Osteoblast (primary cell): Measurements from ENCODE around the gene YES1. TPM values are rescaled to one million over a fixed set of nuclear protein-coding genes. Genes with fewer than 3 reads are reported as not detected.

Source experiments
- DNase-seq: peaks from one replicate; pipeline ENCODE4 v3.0.0; 2011; ENCODE audit warnings: low spot score, mixed read lengths; ENCODE audit not compliant: insufficient read length; ENCODE audit errors: missing footprints
- H2AFZ ChIP-seq: 2 replicates; pipeline ENCODE4 v1.6.0; 2011; ENCODE audit warnings: mild to moderate bottlenecking, low read length
- H3K27ac ChIP-seq: 2 replicates; pipeline ENCODE4 v1.5.1; 2011; ENCODE audit warnings: mild to moderate bottlenecking, low read depth, low read length, moderate library complexity
- H3K27me3 ChIP-seq: 2 replicates; pipeline ENCODE4 v1.6.0; 2012; ENCODE audit warnings: mild to moderate bottlenecking, control low read depth, inconsistent platforms, low read length, moderate library complexity; ENCODE audit not compliant: insufficient read depth
- H3K36me3 ChIP-seq: 2 replicates; pipeline ENCODE4 v1.5.1; 2011; ENCODE audit warnings: mild to moderate bottlenecking, low read length, control low read depth, moderate library complexity; ENCODE audit not compliant: insufficient read depth
- H3K4me1 ChIP-seq: 2 replicates; pipeline ENCODE4 v1.5.1; 2011; ENCODE audit warnings: mild to moderate bottlenecking, low read length, control low read depth, moderate library complexity; ENCODE audit not compliant: insufficient read depth
- H3K4me2 ChIP-seq: 2 replicates; pipeline ENCODE4 v1.6.0; 2011; ENCODE audit warnings: mild to moderate bottlenecking, low read length; ENCODE audit not compliant: insufficient read depth
- H3K4me3 ChIP-seq: fragments of 200-600 bp; sonication (generic); 3 replicates; pipeline ENCODE4 v1.5.1; 2012; ENCODE audit warnings: mild to moderate bottlenecking, low read length, inconsistent platforms; ENCODE audit not compliant: insufficient read depth
- H3K79me2 ChIP-seq: 2 replicates; pipeline ENCODE4 v1.6.0; 2012; ENCODE audit warnings: mild to moderate bottlenecking, low read length, control low read depth, inconsistent platforms; ENCODE audit not compliant: insufficient read depth
- H3K9me3 ChIP-seq: 2 replicates; pipeline ENCODE4 v1.5.1; 2011; ENCODE audit warnings: low read depth, low read length, control low read depth
- H4K20me1 ChIP-seq: 2 replicates; pipeline ENCODE4 v1.6.0; 2012; ENCODE audit warnings: mild to moderate bottlenecking, low read length, control low read depth; ENCODE audit not compliant: insufficient read depth
- total RNA-seq: library from RNA; depleted of rRNA; stranded (reverse); fragments of >200 nt; gene quantifications from 2 replicates; pipeline ENCODE4 v1.2.3, GENCODE V29; 2012
- TF ChIP-seq, protein P1 (sequence below): IDR thresholded peaks from 2 replicates; pipeline ENCODE4 v1.5.1; 2011; ENCODE audit warnings: mild to moderate bottlenecking, low read depth, low read length, moderate library complexity; ENCODE audit errors: extremely low read depth

YES1 gene
- total RNA-seq, 1 donor = 99.5 TPM

DNA sequence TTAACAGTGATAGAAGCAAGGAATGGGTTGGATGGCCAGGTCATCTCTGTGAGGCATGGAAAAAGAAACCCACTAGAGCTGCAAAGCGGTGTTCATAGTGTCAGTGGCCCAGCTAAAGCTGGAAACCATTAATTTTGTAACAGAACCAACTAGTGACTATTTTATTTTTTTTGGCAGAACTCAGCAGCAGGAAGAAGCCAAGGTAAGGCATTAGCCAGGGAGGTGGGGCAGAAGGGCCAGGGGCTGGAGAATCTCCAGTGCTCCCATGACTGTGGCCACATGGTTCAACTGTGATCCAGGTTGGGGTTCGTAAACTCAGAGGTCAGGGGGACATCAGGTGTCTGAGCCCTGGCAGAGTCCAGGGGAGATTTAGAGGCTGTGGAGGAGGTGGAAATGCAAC lies 25.9 kb upstream of the YES1 start:
- peaks cover 2% of the 10 kb centered on the region for H3K4me1 ChIP-seq

DNA sequence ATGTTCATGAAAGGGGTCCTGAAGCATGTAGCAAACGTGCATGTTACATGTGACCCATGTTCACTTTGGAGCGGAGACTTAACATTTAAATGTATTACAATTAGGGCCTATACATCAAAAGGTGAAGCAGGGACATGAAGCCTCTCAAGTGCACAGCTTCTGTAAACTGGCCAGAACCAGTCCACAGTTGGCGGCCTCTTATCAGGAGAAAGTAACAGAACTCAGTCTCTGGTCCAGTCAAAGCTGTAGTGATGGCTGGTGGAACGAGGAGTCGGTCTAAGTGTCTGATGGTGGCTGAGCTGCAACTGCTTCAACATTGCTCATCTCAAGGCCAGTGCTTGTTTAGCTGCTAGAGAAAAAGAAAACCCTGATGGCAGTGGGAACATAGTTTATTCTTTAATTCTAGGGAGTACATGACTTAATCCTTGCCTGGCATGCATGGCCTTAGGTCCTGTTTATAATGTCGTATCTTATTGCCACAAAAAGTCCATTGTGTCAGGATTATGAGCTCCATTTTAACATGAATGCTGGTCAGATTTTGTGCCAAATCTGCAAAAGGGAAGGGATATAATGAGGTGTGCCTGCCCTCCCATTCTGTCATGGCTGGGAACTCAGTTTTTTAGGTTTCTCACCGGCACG lies 22.2 kb upstream of the YES1 start:
- no peaks in the 10 kb centered on the region for H3K27me3 ChIP-seq
- no peaks in the 10 kb centered on the region for H3K9me3 ChIP-seq
- H3K4me3 ChIP-seq = no peak overlapping the region
- no peaks in the 10 kb centered on the region for H3K79me2 ChIP-seq
- H3K4me2 ChIP-seq = no peak overlapping the region
- no peak for DNase-seq
- peaks cover 9% of the 10 kb centered on the region for H3K4me1 ChIP-seq
- H3K27ac ChIP-seq = no peak overlapping the region
- no peaks in the 10 kb centered on the region for H3K36me3 ChIP-seq
- TF ChIP-seq, protein P1, sequence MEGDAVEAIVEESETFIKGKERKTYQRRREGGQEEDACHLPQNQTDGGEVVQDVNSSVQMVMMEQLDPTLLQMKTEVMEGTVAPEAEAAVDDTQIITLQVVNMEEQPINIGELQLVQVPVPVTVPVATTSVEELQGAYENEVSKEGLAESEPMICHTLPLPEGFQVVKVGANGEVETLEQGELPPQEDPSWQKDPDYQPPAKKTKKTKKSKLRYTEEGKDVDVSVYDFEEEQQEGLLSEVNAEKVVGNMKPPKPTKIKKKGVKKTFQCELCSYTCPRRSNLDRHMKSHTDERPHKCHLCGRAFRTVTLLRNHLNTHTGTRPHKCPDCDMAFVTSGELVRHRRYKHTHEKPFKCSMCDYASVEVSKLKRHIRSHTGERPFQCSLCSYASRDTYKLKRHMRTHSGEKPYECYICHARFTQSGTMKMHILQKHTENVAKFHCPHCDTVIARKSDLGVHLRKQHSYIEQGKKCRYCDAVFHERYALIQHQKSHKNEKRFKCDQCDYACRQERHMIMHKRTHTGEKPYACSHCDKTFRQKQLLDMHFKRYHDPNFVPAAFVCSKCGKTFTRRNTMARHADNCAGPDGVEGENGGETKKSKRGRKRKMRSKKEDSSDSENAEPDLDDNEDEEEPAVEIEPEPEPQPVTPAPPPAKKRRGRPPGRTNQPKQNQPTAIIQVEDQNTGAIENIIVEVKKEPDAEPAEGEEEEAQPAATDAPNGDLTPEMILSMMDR = no peak
- H4K20me1 ChIP-seq = no peaks in the 10 kb centered on the region
- H2AFZ ChIP-seq = no peak overlapping the region

More for the DNA sequence above, 25.9 kb upstream of the YES1 start:
- H3K79me2 ChIP-seq = no peaks in the 10 kb centered on the region
- H3K27ac ChIP-seq = no peak overlapping the region
- no peak overlapping the region for H3K4me2 ChIP-seq
- no peaks in the 10 kb centered on the region for H3K27me3 ChIP-seq
- no peaks in the 10 kb centered on the region for H3K36me3 ChIP-seq
- TF ChIP-seq, protein P1 = no peak
- no peak for DNase-seq
- no peak overlapping the region for H3K4me3 ChIP-seq
- no peak overlapping the region for H2AFZ ChIP-seq
- H4K20me1 ChIP-seq = no peaks in the 10 kb centered on the region
- no peaks in the 10 kb centered on the region for H3K9me3 ChIP-seq

DNA sequence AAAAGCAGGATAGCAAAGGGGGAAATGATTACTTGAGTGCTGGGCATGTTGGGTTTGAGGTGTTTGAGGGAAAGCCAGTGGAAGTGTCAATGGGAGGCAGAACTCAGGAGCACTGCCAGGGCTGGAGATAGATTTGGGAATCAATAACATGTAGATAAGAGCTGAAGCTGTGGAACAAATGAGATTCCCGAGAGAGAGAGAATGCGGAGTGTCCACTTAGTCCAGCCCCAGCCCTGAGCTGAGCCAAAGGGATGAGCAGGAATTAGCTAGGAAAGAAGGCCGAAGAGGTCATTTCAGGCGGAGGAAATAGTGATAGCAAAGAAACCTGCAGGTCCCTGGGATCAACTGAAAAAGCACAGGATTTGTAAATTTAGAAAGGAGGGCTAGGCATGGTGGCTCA lies 21.2 kb upstream of the YES1 start:
- Histone ChIP-seq H3K27me3 (no peaks in the 10 kb centered on the region), H3K4me2 (no peak overlapping the region), H3K4me3 (no peak overlapping the region), H3K4me1 (peaks cover 9% of the 10 kb centered on the region), H3K27ac (no peak overlapping the region), H3K79me2 (no peaks in the 10 kb centered on the region), H2AFZ (no peak overlapping the region), H3K36me3 (no peaks in the 10 kb centered on the region), H3K9me3 (no peaks in the 10 kb centered on the region), H4K20me1 (no peaks in the 10 kb centered on the region)
- no peak for DNase-seq
- TF ChIP-seq, protein P1 = no peak

DNA sequence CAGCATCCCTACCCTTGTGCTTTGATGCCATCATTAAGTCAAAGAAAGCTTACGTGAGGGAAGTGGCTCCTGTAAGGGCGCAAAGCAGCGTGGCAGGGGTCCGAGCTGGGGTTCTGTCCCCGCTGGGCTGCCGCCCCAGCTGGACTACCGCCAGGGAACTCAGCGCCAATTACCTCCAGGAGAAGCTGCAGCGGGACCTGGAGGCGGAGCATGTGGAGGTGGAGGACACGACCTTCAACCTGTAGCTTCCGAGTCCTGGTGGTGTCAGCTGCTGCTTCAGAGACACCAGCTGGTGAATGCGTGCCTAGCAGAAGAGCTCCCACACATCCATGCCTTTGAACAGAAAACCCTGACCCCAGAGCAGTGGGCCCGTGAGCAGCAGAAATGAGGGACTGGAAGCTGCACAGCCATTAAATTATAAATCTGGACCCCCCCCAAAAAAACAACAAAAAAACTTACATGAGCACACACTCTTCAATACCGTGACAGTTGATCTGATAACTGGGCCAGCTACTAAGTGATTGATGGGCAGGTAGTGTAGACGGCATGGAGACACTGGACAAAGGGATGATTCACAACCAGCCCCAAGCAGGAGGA lies 20.1 kb upstream of the YES1 start:
- H3K4me2 ChIP-seq = peak overlapping the region; percentile 68

More for the DNA sequence above, 20.1 kb upstream of the YES1 start:
- H2AFZ ChIP-seq = peak overlapping the region; percentile 69
- peak; percentile 25 for DNase-seq
- H3K27ac ChIP-seq = no peak overlapping the region
- H3K36me3 ChIP-seq = no peaks in the 10 kb centered on the region
- H3K4me3 ChIP-seq = peak overlapping the region; percentile 45
- H3K9me3 ChIP-seq = no peaks in the 10 kb centered on the region
- no peaks in the 10 kb centered on the region for H3K79me2 ChIP-seq
- no peaks in the 10 kb centered on the region for H4K20me1 ChIP-seq
- TF ChIP-seq, protein P1 = no peak
- H3K4me1 ChIP-seq = peaks cover 9% of the 10 kb centered on the region
- H3K27me3 ChIP-seq = no peaks in the 10 kb centered on the region
